Measurements from ENCODE around the gene KREMEN1.

DNA sequence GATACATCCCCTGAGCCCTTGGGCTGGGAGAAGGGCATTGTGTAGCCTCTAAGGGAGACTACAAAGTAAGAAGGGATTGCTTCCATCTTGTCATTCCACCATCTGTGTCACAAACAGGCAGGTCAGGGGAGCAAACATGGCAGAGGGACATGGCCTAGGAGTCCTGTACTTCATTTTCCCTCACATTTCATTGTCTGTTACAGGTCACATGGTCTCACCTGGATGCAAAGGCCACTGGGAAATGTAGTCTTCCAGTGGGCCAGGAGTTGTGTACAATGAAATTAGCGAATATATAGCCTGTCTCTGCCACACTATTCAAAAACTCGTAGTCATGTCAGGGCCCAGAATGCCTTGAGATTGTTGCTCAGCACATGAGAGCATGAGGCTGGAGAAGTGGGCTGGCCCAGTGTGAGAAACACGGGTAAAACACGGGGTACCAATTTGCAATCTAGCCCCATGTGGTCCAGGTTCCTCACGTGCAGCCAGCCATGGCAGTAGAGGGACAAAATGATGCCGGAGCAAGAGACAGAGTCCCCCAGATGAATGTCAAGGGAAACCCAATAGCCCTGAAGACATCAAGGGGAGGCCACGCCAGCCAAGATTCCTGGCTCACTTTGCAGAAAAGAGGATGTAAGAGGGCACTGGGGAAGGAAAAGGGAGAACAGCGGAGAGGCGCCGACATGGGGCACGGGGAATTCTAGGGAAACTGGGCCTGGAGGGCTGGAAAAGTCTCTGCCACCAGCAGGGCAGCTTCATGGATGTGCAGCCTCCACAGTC lies 85.1 kb downstream of the KREMEN1 start:
- TF ChIP-seq CTCF (IDR thresholded peaks at IDR 0.05) (no peak), POLR2A (IDR thresholded peaks at IDR 0.05) (no peak)
